Stomach (tissue), 9 donors: Measurements from ENCODE around the gene MCRS1. TPM values are rescaled to one million over a fixed set of nuclear protein-coding genes. Genes with fewer than 3 reads are reported as not detected.

Experiments used
- DNase-seq, 2 donors: peaks; one replicate each; pipeline versions ENCODE4 v3.0.0 to v3.0.0-alpha.2; 2013 to 2019
- H3K27ac ChIP-seq, 5 donors: fragments of 200-600 bp in 4 of 5; sonication (generic) in 4 of 5; one replicate each; pipeline ENCODE4 v1.5.1; 2013 to 2019; ENCODE audit warnings: mild to moderate bottlenecking in 1 of 5, moderate library complexity in 1 of 5
- H3K27me3 ChIP-seq, 3 donors: fragments of 200-600 bp; sonication (generic); one replicate each; pipeline ENCODE4 v1.5.1; 2017 to 2019; ENCODE audit warnings: mixed run types in 1 of 3
- H3K36me3 ChIP-seq, 4 donors: fragments of 200-600 bp; sonication (generic); 1 replicate in 3 of 4; 2 replicates in 1 of 4; pipeline ENCODE4 v1.5.1; 2016 to 2019
- H3K4me1 ChIP-seq, 4 donors: fragments of 200-600 bp; sonication (generic); one replicate each; pipeline ENCODE4 v1.5.1; 2016 to 2019
- H3K4me3 ChIP-seq, 4 donors: fragments of 200-600 bp; sonication (generic) in 3 of 4; one replicate each; pipeline ENCODE4 v1.5.1; 2016 to 2019; ENCODE audit warnings: mild to moderate bottlenecking in 1 of 4
- H3K9me3 ChIP-seq, 4 donors: fragments of 200-600 bp; sonication (generic); one replicate each; pipeline ENCODE4 v1.5.1; 2016 to 2019
- CTCF ChIP-seq, 7 experiments: fragments of 450-650 bp in 4 of 7; fragments of 200-600 bp in 3 of 7; sonication (generic) in 3 of 7; IDR thresholded peaks; one replicate each; pipeline ENCODE4 v1.5.1; 2016 to 2019; ENCODE audit warnings: antibody characterized with exemption in 7 of 7, control low read depth in 2 of 7, mild to moderate bottlenecking in 1 of 7
- EP300 ChIP-seq: sonication (generic); formaldehyde crosslinking; IDR thresholded peaks from one replicate; pipeline ENCODE4 v1.6.1; 2017; ENCODE audit warnings: antibody characterized with exemption
- POLR2A ChIP-seq, 4 donors: fragments of 450-650 bp; IDR thresholded peaks; one replicate each; pipeline ENCODE4 v1.6.1; 2016; ENCODE audit warnings: antibody characterized with exemption in 4 of 4, control low read depth in 2 of 4, mild to moderate bottlenecking in 1 of 4, moderate library complexity in 1 of 4
- POLR2AphosphoS5 ChIP-seq, 3 donors: sonication (generic); formaldehyde crosslinking; IDR thresholded peaks; one replicate each; pipeline ENCODE4 v1.6.1; 2016; ENCODE audit warnings: antibody characterized with exemption in 3 of 3
- WGBS, 5 donors: extraction: QIAGEN DNeasy Blood & Tissue Kit in 3 of 5; methylation state at CpG; one replicate each; pipeline versions ENCODE4 v1.1.5 to v1.1.7; 2013 to 2018; 5-methylcytosine and 5-hydroxymethylcytosine counted together
- intact Hi-C: fragments of 100-400 bp; cut with DNase I; formaldehyde crosslinking; loops from one replicate; pipeline ENCODE4 v1.15.1; 2023; ENCODE audit warnings: low total_unique reads
- polyA plus RNA-seq, 3 donors: library from polyadenylated mRNA; stranded (reverse); fragments of 200-250 nt; gene quantifications; one replicate each; pipeline ENCODE4 v1.2.3, GENCODE V29; 2013
- total RNA-seq, 5 donors: library from RNA; depleted of rRNA; stranded (reverse); fragments of >200 nt; gene quantifications; one replicate each; pipeline versions ENCODE4 v1.1.0 to v1.2.3, GENCODE V29; 2014 to 2016
- donor health status: healthy with polysubstance abuse.
- donor health status: Bipolar disorder and iron deficiency.
- donor health status: healthy.

Gene MCRS1
- total and polyA plus RNA-seq, 8 donors = 16.5 to 322 (median 48.5) TPM

GRCh38 chr12:49542592-49543160, 25.3 kb downstream of the MCRS1 start:
- H3K36me3 ChIP-seq = no peaks in the 10 kb centered on the region
- peaks cover 4 to 84% (median 50%) of the 10 kb centered on the region in 3 donors for H3K27me3 ChIP-seq
- DNase-seq = no peak
- TF ChIP-seq CTCF (IDR thresholded peaks at IDR 0.05) (no peak), POLR2AphosphoS5 (IDR thresholded peaks at IDR 0.05) (no peak), POLR2A (IDR thresholded peaks at IDR 0.05) (no peak), EP300 (no peak)
- no peak overlapping the region for H3K4me3 ChIP-seq
- H3K4me1 ChIP-seq = peaks cover 19 to 23% (median 22%) of the 10 kb centered on the region in 4 donors
- H3K9me3 ChIP-seq = no peaks in the 10 kb centered on the region
- H3K27ac ChIP-seq = no peak overlapping the region
- intact Hi-C loops = no loop called here
- WGBS, 5 donors = 93 to 97% (median 94%) methylated on average over 14 to 15 of the region's 15 CpGs

GRCh38 chr12:49541911-49542505, 25.9 kb downstream of the MCRS1 start:
- Histone ChIP-seq H3K4me1 (peaks cover 22 to 28% (median 26%) of the 10 kb centered on the region in 4 donors), H3K4me3 (no peak overlapping the region), H3K27ac (no peak overlapping the region), H3K36me3 (no peaks in the 10 kb centered on the region), H3K9me3 (no peaks in the 10 kb centered on the region), H3K27me3 (peaks cover 4 to 84% (median 50%) of the 10 kb centered on the region in 3 donors)
- intact Hi-C loops = no loop called here
- DNase-seq = no peak
- 80 to 85% (median 85%) methylated on average over 7 of the region's 7 CpGs for WGBS, 5 donors
- no peak for TF ChIP-seq POLR2A (IDR thresholded peaks at IDR 0.05)
- no peak for TF ChIP-seq POLR2AphosphoS5 (IDR thresholded peaks at IDR 0.05)
- TF ChIP-seq CTCF (IDR thresholded peaks at IDR 0.05) = no peak
- no peak for TF ChIP-seq EP300

GRCh38 chr12:49541140-49541861, 26.6 kb downstream of the MCRS1 start:
- no peak for TF ChIP-seq CTCF (IDR thresholded peaks at IDR 0.05)
- no peak for TF ChIP-seq POLR2AphosphoS5 (IDR thresholded peaks at IDR 0.05)
- TF ChIP-seq EP300 = no peak
- no peak for TF ChIP-seq POLR2A (IDR thresholded peaks at IDR 0.05)
- H3K9me3 ChIP-seq = no peaks in the 10 kb centered on the region
- intact Hi-C loops = no loop called here
- peaks cover 22 to 28% (median 26%) of the 10 kb centered on the region in 4 donors for H3K4me1 ChIP-seq
- no peak overlapping the region for H3K27ac ChIP-seq
- peaks cover 4 to 84% (median 43%) of the 10 kb centered on the region in 3 donors for H3K27me3 ChIP-seq
- no peak overlapping the region for H3K4me3 ChIP-seq
- H3K36me3 ChIP-seq = no peaks in the 10 kb centered on the region
- 84 to 91% (median 87%) methylated on average over 18 of the region's 18 CpGs for WGBS, 5 donors
- no peak for DNase-seq

GRCh38 chr12:49540229-49541139, 27.5 kb downstream of the MCRS1 start:
- H3K4me3 ChIP-seq = no peak overlapping the region
- no peaks in the 10 kb centered on the region for H3K36me3 ChIP-seq
- TF ChIP-seq EP300 (no peak), POLR2A (IDR thresholded peaks at IDR 0.05) (no peak), CTCF (IDR thresholded peaks at IDR 0.05) (no peak), POLR2AphosphoS5 (IDR thresholded peaks at IDR 0.05) (no peak)
- H3K9me3 ChIP-seq = no peaks in the 10 kb centered on the region
- 62 to 82% (median 75%) methylated on average over 10 to 21 of the region's 21 CpGs for WGBS, 5 donors
- DNase-seq = no peak
- H3K27me3 ChIP-seq = peaks cover 4 to 84% (median 36%) of the 10 kb centered on the region in 3 donors
- intact Hi-C loops = no loop called here
- H3K27ac ChIP-seq = no peak overlapping the region
- peaks cover 22 to 28% (median 26%) of the 10 kb centered on the region in 4 donors for H3K4me1 ChIP-seq
